IPS-15b (cell line): ENCODE results near the gene ABCC5.
"Not testable (repeated sequence)": the region's sequence is repeated elsewhere in the genome, so short reads cannot be mapped to it uniquely, and the experiment has no call there.

Experiments
- H3K27me3 ChIP-seq: one replicate; pipeline ENCODE4 v1.6.1; 2013; ENCODE audit warnings: low read length; ENCODE audit not compliant: control insufficient read depth, insufficient read depth
- H3K36me3 ChIP-seq: one replicate; pipeline ENCODE4 v1.6.1; 2013; ENCODE audit warnings: low read length; ENCODE audit not compliant: control insufficient read depth, insufficient read depth
- H3K4me1 ChIP-seq: one replicate; pipeline ENCODE4 v1.6.1; 2013; ENCODE audit warnings: mild to moderate bottlenecking, low read length; ENCODE audit not compliant: control insufficient read depth, insufficient read depth
- H3K4me3 ChIP-seq: one replicate; pipeline ENCODE4 v1.5.1; 2013; ENCODE audit warnings: low read depth, low read length
- H3K9ac ChIP-seq: one replicate; pipeline ENCODE4 v1.6.1; 2013; ENCODE audit warnings: low read depth, mild to moderate bottlenecking, low read length
- H3K9me3 ChIP-seq: one replicate; pipeline ENCODE4 v1.6.1; 2013; ENCODE audit warnings: mild to moderate bottlenecking, low read length; ENCODE audit not compliant: control insufficient read depth, insufficient read depth

Gene ABCC5

DNA sequence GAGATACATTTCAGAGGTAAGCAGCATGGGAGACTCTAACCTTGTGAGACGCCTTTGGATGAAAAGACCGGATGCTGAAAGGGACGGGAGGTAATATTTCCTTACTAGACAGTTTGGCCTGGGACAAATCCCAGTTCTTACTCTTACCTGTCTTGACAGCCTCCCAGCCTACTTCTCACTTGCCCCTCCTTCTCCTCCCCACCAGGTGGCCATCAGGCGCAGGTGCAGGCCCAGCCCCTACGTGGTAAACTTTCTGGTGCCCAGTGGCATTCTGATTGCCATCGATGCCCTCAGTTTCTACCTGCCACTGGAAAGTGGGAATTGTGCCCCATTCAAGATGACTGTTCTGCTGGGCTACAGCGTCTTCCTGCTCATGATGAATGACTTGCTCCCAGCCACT lies 20.1 kb upstream of the ABCC5 start:
- H3K4me1 ChIP-seq, result no peaks in the 10 kb centered on the region
- H3K27me3 ChIP-seq, result no peaks in the 10 kb centered on the region
- no peaks in the 10 kb centered on the region for H3K36me3 ChIP-seq
- H3K4me3 ChIP-seq, result no peak overlapping the region
- H3K9me3 ChIP-seq, result no peaks in the 10 kb centered on the region
- no peak overlapping the region for H3K9ac ChIP-seq

DNA sequence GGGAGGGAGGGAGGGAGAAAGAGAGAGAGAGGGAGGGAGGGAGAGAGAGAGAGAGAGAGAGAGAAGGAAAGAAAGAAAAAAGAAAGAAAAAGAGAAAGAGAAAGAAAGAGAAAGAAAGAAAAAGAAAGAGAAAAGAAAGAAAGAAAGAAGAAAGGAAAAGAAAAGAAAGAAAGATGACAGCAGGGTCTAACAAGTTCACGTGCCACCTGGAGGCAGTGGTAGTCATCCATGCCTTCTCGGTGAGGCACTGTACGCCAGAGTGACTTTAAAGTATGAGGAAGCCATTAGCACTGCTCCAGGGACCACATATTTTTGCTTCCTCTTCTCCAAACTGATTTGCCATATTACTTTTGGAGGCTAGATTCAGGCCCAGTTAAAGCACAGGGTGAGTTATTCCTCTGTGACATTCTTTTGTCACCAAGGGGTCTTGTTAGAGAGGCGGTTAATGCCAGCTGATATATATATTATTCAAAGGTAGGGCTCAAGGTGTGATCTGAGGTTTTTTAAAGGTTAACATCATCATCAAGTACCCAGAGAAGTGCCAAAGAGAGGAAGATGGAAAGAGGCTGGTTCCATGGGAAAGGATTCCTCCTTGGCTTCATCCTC lies 13.6 kb upstream of the ABCC5 start, which contains the start of gene HTR3D:
Gene HTR3D (plus strand): TSS at position 556 of the 606 bp plus-strand sequence. CDS start 0 bp downstream, at position 556.
- H3K4me1 ChIP-seq, result no peaks in the 10 kb centered on the region
- no peaks in the 10 kb centered on the region for H3K27me3 ChIP-seq
- H3K4me3 ChIP-seq, result no peak within 1 kb of the TSS
- no peaks in the 10 kb centered on the region for H3K9me3 ChIP-seq
- H3K36me3 ChIP-seq, result no peaks in the 10 kb centered on the region
- H3K9ac ChIP-seq, result no peak within 1 kb of the TSS

GRCh38 chr3:184030536-184030935 lies 12.9 kb upstream of the ABCC5 start:
- Histone ChIP-seq H3K4me1 (no peaks in the 10 kb centered on the region), H3K9ac (no peak overlapping the region), H3K4me3 (no peak overlapping the region), H3K36me3 (no peaks in the 10 kb centered on the region), H3K27me3 (no peaks in the 10 kb centered on the region), H3K9me3 (no peaks in the 10 kb centered on the region)

GRCh38 chr3:184029443-184029842 lies 11.8 kb upstream of the ABCC5 start:
- Histone ChIP-seq H3K9me3 (no peaks in the 10 kb centered on the region), H3K36me3 (no peaks in the 10 kb centered on the region), H3K4me3 (no peak overlapping the region), H3K9ac (no peak overlapping the region), H3K4me1 (no peaks in the 10 kb centered on the region), H3K27me3 (no peaks in the 10 kb centered on the region)

DNA sequence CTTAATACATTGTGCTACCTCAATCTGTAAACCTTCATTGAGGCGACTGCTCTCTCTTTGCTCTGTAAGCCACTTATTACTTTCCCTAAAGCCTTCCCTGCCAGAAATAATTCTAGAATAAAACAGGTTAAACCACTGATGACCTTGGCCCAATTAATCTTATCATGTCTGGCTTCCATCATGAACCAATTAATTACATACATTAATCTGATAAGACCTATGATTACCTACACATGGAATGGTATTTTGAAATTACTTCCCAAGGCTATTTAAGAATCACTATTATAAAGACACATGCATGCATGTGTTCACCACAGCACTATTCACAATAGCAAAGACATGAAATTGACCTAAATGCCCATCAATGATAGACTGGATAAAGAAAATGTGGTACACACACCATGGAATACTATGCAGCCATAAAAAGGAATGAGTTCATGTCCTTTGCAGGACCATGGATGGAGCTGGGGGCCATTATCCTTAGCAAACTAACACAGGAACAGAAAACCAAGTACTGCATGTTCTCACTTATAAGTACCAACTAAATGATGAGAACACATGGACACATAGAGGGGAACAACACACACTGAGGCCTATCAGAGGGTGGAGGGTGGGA lies 10.7 kb upstream of the ABCC5 start:
- not testable (repeated sequence) for H3K27me3 ChIP-seq, H3K9me3 ChIP-seq, H3K36me3 ChIP-seq, H3K4me3 ChIP-seq, H3K4me1 ChIP-seq, H3K9ac ChIP-seq

GRCh38 chr3:184025256-184025655 lies 7.6 kb upstream of the ABCC5 start:
- not testable (repeated sequence) for H3K4me3 ChIP-seq, H3K9ac ChIP-seq, H3K4me1 ChIP-seq, H3K36me3 ChIP-seq, H3K9me3 ChIP-seq, H3K27me3 ChIP-seq

DNA sequence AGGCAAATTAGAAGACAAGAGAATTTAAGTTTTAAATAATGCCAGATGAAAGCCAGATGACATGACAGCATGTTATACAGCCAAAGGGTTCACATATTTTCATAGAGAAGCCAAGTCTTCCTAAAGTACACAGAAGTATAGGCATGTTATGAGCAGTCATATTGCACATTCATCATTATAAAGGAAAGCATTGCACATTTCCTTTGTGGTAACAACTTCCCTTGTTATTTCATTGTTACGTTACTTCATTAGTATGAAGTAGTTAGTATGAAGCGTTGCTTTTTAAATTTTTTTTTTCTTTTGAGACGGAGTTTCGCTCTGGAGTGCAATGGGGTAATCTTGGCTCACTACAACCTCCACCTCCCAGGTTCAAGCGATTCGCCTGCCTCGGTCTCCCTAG lies 4.6 kb upstream of the ABCC5 start:
- no peaks in the 10 kb centered on the region for H3K9me3 ChIP-seq
- no peaks in the 10 kb centered on the region for H3K36me3 ChIP-seq
- no peak overlapping the region for H3K9ac ChIP-seq
- H3K4me3 ChIP-seq, result no peak overlapping the region
- H3K4me1 ChIP-seq, result no peaks in the 10 kb centered on the region
- H3K27me3 ChIP-seq, result no peaks in the 10 kb centered on the region

DNA sequence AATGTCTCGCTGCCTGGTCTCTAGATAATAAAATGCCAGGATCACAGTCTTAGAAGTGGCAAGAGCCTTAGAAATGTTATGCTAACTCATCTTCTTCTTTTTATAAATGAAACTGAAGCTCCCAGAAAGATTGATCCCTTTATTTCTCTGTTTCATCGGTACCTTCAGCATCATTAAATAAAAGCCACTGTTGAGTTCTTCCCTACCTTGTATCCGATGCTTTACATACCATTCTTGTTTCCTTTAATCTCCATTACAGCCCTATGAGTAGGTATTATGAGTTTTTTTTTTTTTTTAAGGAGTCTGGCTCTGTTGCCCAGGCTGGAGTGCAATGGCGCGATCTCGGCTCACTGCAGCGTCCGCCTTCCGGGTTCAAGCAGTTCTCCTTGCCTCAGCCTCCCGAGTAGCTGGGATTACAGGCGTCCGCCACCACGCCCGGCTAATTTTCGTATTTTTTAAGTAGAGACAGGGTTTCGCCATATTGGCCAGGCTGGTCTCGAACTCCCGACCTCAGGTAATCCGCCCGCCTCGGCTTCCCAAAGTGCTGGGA lies 815 bp upstream of the ABCC5 start:
- no peaks in the 10 kb centered on the region for H3K36me3 ChIP-seq
- H3K27me3 ChIP-seq, result no peaks in the 10 kb centered on the region
- peak overlapping the region; percentile 92 for H3K4me3 ChIP-seq
- H3K9me3 ChIP-seq, result no peaks in the 10 kb centered on the region
- H3K4me1 ChIP-seq, result peaks cover 9% of the 10 kb centered on the region
- H3K9ac ChIP-seq, result peak overlapping the region; percentile 91

DNA sequence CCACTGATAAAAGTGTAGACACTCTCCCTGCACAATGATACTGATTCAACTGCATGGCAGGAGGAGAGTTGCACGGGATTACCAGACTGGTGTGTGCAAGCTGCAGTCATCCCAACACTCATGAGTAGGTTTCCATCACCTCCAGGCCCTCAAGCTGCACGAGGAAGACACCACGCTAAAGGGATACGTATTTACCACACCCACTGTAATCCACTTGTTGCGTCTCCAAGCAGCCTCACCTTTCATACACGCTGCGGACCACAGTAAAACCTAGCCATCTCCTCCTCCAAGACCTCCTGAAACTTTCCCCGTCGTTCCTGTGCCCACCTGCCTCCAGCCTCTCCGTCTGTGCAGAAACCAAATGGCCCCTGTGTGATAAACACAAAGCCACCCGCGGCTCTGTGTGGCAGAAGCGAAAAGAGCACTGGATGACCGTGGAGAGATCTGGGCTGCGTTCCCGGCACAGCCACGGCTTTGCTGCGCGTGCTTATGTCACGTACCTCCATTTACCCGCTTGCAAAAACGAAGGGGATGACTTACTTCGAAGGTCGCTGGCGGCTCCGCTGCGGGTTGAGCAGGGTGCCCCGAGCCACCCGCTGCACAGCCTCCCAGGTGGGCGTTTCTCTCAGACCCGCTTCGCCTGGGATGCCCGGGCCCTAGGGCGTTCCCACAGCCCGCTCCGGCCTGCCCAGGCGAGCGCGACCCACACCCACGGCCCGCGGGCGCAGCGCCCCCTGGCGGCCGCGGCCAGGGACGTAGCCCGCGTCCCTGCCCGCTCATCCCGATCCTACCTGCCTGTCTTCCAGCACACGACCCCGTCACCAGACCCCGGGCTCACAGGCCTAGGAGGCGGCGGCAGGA lies 643 bp downstream of the ABCC5 start:
- Histone ChIP-seq H3K9ac (peak overlapping the region; percentile 95), H3K4me1 (peaks cover 9% of the 10 kb centered on the region), H3K27me3 (no peaks in the 10 kb centered on the region), H3K4me3 (peak overlapping the region; percentile 92), H3K36me3 (no peaks in the 10 kb centered on the region), H3K9me3 (no peaks in the 10 kb centered on the region)

- Histone ChIP-seq H3K27me3 (no peaks in the 10 kb centered on the region), H3K9ac (no peak overlapping the region), H3K4me1 (peaks cover 9% of the 10 kb centered on the region), H3K9me3 (no peaks in the 10 kb centered on the region), H3K36me3 (peaks cover 5% of the 10 kb centered on the region), H3K4me3 (no peak overlapping the region)
These were observed 1.5 kb downstream of the ABCC5 start for GRCh38 chr3:184016169-184016570.

DNA sequence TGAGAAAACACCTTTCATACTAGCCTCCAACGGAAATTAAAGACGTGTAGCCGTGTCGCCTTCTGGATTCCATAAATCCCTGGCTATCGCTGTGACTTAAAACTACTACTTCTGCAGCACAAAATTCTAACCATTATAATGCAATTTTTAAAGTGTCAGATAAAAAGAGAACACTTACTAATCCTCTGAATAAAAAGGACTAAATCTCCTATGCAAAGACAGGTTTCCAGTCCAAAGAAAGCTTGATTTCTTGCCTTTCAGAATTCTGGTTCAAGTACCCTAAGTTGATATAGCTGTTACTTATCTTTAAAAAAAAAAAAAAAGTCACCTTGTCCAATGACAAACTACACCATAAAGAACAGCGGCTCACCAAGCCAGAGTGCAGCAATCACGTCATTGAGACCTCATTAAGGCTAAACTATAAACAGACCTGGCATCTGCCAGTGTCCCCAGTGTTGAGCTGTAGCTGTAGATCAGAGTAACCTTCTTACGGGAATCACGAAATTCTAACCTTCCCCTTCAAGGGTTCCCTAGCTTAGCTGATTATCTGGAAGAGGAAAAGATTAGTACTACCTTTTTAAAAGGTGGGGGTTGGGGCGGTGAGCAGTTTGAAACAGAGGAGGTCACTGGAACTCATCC lies 2.2 kb downstream of the ABCC5 start:
- peaks cover 9% of the 10 kb centered on the region for H3K4me1 ChIP-seq
- no peak overlapping the region for H3K4me3 ChIP-seq
- no peaks in the 10 kb centered on the region for H3K27me3 ChIP-seq
- H3K36me3 ChIP-seq, result peaks cover 5% of the 10 kb centered on the region
- H3K9ac ChIP-seq, result no peak overlapping the region
- no peaks in the 10 kb centered on the region for H3K9me3 ChIP-seq
